Activated T-cell treated with anti-CD3 and anti-CD28 coated beads for 24 hours (primary cell): Measurements from ENCODE around the gene ATP8A2.

Experiments
- DNase-seq: peaks from one replicate; pipeline ENCODE4 v3.0.0-alpha.2; 2020; ENCODE audit warnings: low read depth

ATP8A2 gene

DNA sequence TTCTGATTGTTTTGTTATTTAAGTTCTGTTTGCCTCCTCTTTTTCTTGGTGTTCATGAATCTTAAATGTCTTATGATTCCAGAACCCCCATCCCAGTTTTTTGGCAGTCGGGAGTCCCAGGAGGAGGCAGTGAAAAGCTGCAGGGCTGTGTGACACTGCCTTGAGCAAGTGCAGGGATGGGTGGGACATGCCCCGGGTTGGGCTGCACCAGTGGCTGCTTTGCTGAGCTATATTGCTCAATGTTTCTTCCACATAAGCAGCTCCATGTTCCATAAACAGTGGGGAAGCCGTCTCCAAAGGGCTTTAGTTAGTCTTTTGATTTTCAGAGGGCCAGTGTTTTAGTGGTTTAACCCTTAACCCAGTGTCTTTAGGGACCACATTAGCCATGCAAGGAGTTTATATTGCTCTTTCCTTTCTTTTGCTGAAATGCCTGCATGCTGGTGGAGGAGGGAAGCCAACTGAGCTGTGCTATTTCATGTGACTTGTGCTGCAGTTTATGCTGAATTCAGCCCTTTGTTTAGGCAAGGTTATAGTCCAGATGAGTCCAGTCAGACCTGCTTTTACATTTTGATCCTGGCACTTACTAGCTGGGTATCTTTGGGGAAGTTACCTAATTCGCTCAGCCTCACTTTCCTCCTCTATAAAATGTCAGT, 13.1 kb downstream of the ATP8A2 start:
- DNase-seq = no peak

DNA sequence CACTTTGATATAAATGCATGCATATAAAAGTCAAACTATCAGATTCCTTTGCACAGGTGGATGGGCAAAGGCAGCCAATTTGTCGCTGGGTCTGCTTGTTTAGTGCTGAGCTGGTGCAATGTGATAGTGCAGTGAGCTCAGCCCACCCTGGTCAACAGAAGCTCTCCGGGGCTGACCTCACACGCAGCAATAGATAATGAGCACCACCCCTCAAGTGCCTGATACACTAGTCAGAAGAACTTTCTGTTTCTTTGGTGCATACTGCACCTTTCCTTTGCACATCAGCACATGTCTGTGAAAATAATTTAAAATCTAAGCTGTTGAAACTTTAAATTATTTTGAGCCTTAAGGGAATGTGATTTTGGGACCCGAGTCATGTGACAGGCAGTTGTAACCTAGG, 20.2 kb downstream of the ATP8A2 start:
- DNase-seq = no peak

DNA sequence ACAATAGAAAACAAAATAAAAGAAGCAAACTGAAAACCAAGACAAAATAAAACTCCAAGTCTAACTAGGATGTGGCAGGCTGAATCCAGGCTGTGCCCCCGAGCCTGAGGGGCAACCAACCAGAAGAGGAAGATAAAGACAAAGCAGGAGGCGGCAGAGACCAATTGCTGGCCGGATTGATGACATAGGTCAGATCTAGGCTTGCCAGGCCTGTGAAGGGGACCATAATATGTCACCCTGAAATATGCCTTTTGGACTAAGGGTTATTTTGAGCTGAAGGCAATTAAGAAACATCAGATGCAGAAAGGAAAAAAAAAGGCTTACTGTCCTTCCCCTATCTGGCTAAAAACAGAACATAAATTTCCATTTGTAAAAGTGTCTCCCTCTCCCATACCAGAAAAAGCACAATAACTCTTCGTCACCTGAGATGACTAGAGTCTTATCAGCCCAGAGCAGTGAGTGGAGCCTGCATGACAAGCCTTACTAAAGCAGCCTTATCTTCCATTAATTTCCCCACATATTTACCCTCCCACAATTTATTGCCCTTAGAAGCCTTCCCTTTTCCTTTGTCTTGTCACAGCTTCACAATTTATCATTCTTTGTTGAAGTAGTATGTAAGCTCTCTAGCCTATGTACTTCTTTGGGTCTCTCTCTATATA, 22.8 kb downstream of the ATP8A2 start:
- DNase-seq = no peak

DNA sequence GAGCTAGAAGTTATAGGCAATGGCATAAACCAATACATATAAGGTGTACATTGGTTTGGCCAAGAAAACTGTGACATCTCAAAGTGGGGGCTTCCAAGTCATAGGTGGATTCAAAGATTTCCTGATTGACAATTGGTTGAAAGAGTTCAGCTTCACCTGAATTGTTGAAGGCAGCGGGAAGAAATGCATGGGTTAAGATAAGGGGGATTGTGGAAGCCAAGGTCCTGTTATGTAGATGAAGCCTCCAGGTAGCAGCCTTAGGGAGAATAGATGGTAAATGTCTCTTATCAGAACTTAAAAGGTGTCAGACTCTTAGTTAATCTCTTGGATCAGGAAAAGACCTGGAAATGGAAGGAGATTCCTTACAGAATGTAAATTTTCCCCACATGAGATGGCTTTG, 26.0 kb downstream of the ATP8A2 start:
- DNase-seq = no peak

DNA sequence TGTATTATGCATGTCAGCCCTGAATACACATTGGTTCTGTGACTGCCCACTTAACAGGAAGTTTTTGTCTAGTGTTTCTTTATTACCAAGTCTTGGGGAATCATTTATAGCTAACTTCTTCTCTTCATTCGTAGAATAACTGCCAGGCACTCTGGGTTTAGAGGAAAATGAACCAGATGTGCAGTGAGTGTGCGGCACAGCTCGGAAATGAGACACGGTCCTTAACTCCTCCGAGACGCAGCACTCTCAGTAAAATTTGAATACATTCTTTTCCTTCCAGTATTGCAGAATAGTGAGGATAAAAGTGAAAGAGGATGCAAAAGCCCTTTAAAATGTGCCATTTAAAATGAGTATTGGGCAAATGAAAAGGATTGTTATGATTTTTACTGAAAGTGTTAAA, 29.2 kb downstream of the ATP8A2 start:
- no peak for DNase-seq

DNA sequence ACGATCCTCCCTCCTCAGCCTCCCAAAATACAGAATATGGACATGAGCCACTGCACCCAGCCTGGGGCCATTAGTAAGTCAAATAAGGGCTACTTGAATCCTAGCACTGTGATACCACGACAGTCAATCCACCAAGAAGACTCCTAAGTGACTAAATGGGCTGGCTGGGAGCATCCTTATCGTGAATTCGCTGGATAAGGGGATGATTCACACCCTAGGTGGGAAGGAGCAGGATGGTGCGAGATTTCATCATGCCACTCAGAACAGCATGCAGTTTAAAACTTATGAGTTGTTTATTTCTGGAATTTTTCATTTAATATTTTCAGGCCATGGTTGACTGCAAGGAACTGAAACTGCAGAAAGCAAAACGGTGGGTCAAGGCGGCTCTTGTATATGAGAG, 30.2 kb downstream of the ATP8A2 start:
- DNase-seq = no peak

DNA sequence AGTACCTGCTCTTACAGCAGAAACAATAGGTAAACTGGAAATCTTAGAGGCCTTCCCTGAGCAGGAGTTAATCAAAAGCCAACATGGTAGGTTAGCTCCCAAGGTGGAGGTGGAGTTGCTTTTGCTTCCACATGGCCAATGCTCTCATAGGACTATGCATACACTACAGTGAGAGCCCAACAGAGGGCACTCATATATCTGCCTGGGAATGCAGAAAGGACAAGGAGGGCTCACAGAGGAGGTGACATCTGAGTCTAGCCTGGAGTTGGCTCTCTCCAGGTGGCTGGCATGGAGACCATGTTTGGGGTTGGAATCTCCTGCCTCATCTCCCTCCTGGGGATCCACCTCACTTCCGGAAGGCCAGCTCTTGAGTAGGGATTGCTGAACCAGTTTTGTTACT, 34.6 kb downstream of the ATP8A2 start:
- DNase-seq = no peak

DNA sequence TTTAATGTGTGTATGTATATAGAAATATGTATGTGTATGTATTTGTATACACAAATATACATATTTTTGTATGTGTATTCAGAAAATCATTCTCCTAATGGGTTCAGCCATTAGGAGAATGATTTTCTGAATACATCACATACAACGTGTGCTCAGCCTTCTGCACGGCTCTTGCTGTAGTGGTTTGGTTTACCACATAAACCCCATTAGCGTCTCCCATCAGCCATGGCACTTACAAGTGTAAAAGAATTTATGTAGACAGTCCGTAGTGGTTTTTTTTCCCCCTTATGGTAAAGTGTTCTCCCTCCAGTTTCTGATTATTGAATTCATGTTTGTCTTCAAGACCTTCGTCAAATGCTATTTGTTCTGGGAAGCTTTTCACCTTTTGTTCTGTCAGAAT, 38.2 kb downstream of the ATP8A2 start:
- DNase-seq = no peak

DNA sequence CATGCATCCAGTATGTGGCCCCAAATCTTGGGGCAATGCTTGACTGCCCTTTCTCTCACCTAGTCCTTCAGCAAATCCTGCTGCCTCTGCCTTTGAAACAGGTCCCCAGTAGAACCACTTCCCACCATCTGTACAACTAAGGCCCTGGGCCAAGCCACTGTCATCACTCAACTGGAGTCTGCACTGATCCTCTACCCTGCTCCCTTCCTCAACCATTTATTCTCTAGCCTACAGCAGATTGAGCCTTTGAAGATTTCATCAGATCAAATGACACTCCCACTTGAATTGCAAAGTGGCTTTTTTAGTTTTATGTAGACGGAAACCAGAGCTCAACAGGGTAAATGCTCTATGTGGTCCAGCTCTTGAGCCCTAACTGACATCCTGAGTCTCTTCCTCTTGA, 43.5 kb downstream of the ATP8A2 start:
- DNase-seq = no peak

DNA sequence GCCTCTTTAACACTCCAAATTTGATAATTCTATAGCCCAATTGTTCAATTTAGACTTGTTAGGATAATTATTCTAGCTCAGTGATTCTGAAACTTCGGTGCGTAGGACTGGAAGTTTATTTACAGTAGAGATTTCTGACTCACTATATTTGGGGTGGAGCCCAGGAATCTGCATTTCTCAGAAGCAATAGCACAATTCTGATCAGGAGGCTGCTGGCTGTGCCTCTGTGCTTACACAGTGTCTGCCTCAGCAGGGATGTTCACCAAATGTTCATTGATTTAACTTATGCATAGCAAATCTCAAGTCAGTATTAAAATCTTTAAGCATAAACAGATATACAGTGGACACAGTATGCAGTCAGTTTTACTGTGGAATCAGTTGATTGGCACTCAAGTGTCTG, 45.8 kb downstream of the ATP8A2 start:
- no peak for DNase-seq

DNA sequence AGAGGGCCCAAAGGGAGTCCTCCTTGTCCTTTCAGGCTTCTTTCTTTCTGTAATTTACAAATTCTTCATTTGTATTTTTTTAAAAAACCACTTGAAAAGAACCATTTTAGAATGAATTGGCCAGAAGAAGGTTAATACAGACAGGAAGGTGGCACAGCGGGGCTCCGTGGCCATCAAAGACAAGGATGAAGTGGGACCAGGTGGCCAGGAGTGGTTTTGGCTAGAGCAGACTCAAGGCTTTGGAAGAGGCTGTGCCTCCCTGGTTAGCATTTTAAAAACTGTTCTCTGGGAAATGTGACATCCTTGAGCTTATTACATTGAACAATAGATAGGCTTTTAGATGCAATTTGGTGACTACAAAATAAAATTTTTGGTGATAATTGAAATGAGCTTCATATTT, 48.4 kb downstream of the ATP8A2 start:
- DNase-seq = no peak

DNA sequence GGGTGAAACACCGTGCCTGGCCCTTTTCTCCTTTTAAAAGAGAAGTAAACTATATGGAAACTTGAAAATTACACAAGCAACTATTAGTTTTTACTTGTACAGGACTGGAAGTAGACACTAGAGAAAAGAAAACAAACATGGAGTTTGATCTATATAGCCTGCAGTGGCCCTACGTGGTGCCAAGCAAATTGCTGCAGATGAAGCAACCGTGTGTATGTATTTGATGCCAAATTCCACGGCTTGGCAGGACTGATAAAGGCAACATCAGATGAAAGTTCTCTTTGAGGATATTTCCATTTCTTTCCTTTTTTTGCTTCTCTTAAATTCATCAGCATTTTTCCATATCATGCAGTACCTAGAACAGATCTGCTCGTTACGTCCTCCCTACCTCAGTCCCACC, 49.8 kb downstream of the ATP8A2 start:
- DNase-seq = no peak

DNA sequence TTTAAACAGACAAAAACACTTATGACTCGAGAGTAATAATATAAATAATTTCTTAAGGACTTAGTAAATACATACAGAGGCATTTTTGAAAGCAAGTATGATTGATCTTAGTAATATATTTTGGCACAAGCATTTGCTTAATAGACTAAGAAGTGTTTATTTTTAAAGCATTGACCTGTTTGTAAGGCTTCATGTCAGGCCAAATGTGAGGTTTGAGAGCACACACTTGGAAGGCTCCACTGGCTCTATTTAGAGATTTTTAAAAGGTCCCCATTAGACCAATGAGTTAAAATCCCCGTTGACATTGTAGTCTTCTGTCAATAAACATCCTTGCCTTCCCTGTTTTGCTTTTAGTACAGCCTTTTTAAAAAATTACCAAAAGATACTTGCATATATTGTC, 50.4 kb downstream of the ATP8A2 start:
- DNase-seq = no peak

DNA sequence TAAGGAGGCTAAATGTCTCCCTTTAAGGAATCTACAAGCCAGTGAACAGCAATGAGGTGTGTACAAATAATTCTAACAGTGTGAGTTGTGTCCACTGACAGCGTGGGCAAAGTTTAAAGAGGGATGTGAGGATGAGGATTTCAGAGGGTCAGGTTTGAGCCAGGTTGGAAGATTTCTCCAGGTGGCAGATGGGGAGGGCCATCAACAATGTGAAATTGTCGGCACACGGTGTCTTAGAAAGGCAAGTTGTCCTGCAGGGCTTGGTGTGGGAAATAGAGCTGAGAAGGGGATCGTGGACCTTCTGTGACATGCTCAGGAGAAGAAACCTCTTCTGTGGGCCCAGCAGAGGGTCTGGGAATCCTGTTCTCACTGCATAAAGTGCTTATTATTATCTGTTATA, 52.1 kb downstream of the ATP8A2 start:
- DNase-seq = no peak

DNA sequence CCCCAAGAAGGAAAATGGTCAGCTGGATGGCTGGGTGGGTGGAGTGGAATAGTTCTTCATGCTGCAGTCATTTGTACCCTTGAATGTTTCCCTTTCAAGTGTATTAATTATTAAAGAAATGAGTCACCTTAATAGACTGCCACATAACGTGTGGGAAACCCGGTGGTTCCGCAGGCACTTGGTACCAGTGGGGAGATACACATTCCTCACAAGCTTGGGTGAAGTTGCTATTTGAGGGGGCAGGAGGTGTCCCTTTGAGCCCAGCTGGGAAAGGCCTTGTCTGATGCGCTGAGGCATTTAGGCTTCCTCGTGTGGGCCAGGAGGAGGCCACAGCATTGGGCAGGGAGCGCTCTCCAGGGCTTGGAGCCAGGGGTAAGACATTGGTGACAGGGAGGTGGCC, 57.7 kb downstream of the ATP8A2 start:
- no peak for DNase-seq

DNA sequence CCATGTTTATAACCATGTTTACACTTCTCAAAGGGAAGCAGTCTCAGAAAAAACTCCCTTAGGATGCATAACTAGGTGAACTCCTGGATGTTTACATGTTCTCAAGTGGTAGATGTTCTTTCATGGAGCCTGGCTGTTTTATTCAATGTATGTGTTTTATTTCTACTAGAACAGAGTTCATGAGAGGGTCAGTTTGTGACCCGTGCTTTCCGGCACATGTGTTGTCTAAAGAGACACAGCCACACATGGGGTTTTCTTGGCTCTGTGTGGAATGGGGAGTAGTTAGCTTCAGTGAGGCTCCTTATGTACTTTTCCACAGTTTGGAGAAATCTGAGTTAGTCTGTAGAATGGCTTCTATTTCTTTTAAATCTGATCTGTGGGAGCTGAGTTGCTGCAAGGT, 60.9 kb downstream of the ATP8A2 start:
- no peak for DNase-seq

DNA sequence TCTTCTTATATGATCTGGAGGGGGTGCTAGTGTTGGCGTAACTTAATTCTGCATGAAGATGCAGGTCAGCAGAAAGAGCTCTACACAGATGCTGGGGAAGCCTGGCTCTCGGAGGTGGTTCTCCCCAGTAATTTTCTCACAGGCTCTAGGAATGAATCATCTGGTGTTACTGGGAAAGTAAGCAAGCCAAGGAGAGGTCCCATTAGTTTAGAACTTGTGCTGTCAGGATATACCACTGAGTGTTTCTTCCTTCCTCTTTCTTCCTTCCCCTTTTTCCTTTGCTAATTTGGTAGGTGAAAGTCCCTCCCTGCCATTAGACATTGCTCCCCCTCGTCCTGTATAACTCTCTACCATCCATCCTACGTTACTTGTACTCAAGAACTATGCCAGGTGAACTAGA, 68.3 kb downstream of the ATP8A2 start:
- DNase-seq = no peak

DNA sequence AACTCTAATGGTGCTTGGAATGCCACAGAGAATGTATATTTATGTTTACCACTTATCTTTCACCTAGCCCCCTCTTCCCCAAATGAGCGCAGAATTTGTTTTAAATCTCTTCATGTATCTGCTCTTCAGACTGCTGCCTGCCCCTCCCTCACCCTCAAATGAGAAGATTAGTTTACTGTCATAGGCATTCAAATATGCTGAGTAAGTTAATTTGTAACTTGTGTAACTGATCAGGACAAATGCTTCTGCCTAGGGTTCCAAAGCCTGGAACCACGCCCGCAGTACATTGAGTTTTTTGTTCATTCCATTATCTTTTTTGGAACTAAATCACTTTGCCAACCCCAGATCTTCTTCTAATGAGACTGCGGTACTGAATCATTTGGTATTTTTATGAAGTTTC, 74.5 kb downstream of the ATP8A2 start:
- DNase-seq = no peak

DNA sequence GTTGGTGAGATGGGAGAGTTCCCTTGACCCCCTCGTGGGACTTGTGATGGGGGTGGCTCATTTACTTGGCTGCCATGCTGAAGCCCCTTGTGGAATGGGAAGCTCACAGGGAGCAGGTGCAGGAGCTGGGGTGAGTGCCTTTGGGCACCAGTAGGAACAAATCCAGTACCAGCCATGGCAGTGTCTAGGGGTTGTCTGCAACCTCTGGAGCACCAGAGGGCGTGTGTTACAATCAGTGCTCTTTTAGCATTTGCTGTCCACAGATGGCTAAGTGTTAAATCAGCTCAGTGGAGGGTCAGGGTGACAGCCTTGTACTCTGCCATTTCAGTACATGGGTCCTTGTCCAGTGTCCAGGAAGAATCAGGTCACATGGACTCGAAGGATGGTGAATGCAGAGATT, 75.6 kb downstream of the ATP8A2 start:
- DNase-seq = no peak

DNA sequence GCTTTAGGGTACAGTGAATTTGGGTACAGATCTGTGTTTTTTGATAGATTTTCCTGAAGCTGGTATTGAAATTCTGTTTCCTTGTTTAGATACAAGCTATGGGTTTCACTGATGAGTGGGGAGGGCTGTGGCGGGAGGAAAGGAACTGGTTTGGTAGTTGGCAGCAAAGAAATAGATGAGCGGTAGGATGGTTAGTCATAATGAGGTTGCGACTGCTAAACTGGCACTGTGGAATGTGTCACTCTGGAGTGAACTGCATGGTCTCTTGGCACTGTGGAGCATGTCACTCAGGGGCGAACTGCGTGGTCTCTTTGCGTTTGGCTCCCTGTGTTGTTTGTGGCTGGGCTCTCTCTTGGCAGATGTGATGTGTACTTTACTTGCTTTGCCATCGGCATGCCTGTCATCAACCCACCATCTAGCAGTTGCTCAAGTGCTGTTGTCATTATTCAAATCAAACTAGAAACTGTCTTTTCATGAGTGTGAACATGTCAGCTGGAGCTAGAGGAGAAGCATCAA, 82.1 kb downstream of the ATP8A2 start:
- DNase-seq = no peak

DNA sequence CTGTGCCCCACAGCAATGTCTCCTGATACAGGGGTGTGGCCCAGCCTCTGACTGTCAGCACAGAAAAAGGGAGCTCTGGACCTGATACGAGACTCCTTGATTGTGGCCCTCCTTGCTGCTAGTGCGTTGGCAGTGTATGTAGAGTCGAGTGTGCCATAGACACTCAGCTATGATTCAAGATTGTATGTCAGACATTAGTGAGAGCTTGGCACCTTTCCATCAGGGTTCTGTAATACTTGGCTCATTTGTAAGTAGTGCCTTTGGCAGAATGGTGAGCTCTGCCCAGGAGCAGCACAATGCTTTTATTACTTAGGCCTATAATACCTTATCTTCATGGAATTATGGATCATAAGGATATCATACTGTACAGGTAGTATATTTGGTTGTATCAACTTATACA, 83.4 kb downstream of the ATP8A2 start:
- no peak for DNase-seq

DNA sequence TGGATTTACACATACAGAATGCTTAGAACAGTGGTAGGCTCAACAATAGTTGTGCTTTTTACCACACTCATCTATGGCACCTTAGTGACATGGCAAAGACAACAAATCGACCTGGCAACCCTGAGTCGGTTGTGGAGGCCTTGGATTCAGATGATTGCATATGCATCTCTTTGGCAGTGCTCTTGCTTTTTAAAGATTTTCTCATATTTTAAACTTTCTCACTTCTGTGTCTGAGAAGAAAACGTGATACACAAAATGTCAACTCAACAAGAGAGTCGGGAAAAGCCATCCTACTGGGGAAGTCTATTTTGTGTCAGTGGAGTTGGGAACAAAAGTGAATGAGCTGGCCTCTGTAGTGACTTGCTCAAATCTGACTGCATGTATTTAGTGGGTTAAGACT, 85.8 kb downstream of the ATP8A2 start:
- DNase-seq = no peak

DNA sequence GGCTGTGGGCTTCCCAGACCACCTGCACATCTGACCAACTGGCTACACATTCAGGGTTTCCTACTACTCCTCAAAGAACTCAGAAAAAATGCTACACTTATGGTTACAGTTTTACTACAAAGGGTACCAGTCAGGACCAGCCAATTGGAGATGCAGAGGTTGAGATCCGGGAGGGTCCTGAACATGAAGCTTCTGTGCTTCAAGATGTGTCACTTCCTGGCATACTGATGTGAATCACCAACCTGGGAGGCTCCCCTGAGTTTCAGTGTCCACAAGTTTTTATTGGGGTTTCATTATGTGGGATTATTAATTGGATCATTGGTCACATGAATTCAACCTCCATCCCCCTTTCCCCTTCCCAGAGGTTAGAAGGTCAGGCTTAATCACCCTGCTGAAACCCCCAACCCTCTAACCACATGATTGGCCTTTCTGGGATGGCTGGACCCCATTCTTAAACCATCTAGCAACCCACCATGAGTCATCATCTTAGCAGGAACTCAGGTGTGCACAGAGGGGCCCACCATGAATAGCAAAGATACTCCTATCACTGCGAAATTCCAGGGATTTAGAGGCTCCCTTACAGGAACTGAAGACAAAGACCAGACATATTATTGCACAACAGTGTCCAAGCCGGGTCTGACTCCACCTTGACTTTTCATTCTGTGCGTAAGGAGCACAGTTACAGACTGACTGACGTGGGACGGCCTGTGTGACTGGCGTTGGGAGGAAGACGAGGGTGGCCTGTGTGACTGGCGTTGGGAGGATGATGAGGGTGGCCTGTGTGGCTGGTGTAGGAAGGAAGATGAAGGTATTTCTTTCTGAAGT, 90.7 kb downstream of the ATP8A2 start:
- no peak for DNase-seq
